Stimulated activated CD4-positive, alpha-beta T cell treated with anti-CD3 and anti-CD28 coated beads, TNF-alpha, amount 100 ng/mL, for 48 hours (primary cell): ENCODE results near the gene SPTLC3.
"Not testable (repeated sequence)": the region's sequence is repeated elsewhere in the genome, so short reads cannot be mapped to it uniquely, and the experiment has no call there.

Experiments used
- DNase-seq, 3 donors: peaks; one replicate each; pipeline ENCODE4 v3.0.0-alpha.2; 2020; ENCODE audit warnings: low read depth in 3 of 3

The SPTLC3 gene

DNA sequence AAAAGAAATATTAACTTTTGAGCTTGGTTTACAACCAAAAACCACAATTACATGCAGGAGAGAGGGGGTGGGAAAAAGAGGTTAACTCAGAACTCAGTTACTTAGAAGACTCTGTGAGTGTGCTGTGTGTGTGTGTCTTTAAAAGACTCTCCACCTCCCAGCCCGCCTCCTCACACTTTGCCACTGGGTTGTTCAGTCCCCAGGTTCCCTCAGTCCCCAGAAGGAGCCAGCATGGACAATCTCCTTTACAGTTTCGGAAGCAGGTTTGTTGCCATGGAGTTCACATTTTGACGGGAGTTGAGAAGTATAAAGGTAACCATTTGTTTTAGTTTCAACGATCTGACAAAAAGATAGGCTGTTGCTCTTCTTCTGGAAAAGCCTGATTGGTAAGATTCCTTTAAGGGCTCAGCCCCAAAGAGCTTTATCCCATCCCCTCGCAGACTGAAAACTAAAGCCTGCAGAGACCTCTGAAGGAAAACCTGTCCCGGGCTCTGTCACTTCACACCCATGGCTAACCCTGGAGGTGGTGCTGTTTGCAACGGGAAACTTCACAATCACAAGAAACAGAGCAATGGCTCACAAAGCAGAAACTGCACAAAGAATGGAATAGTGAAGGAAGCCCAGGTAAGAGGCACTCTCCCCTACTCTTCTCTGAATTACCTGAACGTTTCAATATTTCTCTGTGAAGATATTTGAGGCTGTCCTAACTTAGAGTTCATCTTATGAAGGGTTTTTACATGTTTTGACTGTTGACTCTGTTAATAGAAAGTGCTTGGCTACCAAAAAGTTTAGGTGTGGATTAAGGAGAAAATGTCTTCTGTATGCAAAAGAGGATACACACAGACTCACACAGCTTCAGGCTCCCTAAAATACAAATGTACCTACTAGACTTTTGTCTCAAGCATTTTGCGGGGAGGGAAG lies at the start of gene SPTLC3:
SPTLC3 (plus strand) TSS at position 212 of the 921 bp plus-strand sequence; CDS start at position 508, 296 bp downstream.
- DNase-seq = no peak

GRCh38 chr20:12961725-12962124 lies 47.0 kb upstream of the SPTLC3 start:
- no peak for DNase-seq

GRCh38 chr20:12962895-12963294 lies 45.9 kb upstream of the SPTLC3 start:
- no peak for DNase-seq

DNA sequence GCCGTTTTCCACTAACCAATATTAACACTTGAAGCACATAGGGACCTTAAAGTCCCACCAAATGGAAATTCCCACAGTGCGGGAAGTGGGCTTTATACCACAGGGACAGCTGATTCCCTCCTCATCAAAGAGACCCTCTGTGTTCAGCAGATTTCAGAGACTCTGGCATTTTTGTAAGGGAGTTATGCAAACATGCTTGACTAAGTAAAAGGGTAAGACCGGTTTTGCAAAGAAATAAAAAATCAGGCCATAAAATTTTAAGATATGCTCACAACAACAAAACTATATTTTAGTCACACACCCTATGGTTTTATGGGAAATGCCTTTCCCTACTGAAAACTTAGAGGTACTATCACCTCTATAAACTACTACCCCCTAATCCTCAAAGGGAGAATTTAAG lies 45.4 kb upstream of the SPTLC3 start:
- DNase-seq = no peak

GRCh38 chr20:12965212-12965869 lies 43.4 kb upstream of the SPTLC3 start:
- DNase-seq = no peak

DNA sequence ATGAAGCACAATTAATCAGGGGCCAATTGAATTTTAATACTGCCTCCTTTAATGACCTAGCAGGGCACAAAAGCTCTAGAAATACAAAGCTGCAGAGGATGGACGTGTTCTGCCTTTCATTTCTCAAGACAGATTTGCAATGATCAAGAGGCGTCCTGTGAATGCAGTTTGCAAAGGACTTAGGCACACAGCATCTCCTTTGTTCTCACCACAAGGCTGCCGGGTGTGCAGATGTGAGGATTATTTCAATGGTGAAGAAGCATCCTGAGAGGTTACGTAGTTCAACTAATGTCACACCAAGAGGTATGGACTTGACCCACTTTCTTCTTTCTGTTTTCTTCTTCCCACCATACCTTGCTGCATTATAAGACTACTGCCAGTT lies 42.9 kb upstream of the SPTLC3 start:
- no peak for DNase-seq

- no peak for DNase-seq
Measured at GRCh38 chr20:12966468-12967085, 42.2 kb upstream of the SPTLC3 start.

- DNase-seq = no peak
Measured at GRCh38 chr20:12967932-12968331, 40.8 kb upstream of the SPTLC3 start.

GRCh38 chr20:12968472-12968871 lies 40.3 kb upstream of the SPTLC3 start:
- no peak for DNase-seq

- DNase-seq = no peak
Measured at GRCh38 chr20:12969071-12969669, 39.6 kb upstream of the SPTLC3 start.

DNA sequence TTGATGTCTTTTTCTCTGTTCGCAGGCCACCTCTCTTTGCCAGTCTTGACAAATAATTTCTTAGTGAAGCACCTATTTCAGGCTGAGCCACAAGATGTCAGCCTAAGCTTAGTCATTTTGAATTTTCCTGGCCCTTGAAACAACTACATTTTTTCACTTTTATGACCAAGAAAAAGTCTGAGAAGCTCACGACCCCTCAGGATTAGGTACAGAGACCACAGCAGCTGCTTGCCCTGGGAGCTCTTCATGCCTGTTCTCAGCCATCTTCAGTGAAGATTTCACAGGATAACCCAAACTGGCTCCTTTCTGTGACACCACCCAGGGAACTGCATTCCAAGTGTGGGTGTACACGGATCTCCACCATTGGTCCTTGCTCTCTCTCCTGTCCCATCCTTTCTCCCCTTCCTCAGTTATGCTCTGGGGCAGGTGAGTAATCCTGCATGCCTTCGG lies 38.4 kb upstream of the SPTLC3 start:
- DNase-seq = no peak

DNA sequence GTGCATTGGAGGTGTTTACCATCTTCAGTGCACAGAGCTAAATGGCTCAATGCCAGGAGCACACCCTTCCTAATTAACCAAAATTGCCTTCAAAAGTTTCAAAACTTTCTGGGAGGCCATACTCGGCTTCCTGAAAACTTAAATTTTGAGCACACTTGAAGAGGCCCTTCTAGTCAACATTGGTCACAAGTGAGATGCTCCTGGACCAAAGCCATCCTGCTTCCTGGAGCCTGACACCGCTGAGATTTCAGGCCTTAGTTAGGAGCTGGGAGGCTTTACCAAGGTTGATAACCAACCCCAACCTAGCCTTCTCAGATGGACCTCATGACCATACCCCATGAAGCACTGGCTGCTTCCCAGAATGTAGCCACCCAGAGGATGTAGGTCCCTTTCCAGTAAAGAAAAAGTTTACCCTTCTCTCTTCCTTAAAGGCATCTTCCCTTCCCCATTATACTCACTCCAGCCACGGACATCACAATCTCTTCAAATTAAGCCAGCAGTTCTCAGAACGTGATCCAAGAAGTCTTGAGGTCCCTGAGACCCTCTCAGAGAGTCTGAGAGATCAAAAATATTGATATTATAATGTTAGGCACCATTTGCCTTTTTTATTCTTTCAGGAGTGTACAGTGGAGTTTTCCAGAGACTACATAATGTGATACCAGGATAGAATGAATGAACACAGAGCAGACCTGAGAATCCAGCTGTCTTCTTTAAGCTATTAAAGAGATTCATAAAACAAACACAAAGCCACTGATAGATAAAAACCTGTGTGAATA lies 32.8 kb upstream of the SPTLC3 start:
- no peak for DNase-seq

DNA sequence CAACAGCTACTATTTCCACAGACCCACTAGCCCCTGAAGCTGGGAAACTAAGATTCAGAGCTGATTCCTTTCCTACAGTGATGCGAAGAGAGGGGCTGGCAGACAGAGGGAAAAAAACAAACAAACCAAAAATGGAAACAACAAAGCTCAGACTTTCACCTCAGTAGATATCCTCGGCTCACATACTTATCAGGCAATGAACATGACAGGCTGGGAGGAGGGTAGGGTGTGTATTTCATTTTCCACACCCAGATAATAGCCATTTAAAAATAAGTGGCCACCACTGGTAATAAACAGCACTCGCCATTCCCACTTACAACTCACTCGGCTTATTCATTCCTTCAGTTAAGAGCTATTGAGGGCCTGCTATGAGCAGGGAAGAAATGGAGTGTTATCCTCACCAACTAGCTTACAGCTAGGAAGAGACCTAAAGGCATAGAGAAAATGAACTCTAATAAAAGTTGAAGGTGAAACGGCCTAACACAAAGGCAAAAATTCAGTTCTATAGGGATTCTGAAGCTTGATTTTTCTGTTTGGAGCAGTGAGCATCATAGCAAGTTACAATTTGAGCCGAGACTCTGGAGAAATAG lies 32.0 kb upstream of the SPTLC3 start:
- DNase-seq = no peak

DNA sequence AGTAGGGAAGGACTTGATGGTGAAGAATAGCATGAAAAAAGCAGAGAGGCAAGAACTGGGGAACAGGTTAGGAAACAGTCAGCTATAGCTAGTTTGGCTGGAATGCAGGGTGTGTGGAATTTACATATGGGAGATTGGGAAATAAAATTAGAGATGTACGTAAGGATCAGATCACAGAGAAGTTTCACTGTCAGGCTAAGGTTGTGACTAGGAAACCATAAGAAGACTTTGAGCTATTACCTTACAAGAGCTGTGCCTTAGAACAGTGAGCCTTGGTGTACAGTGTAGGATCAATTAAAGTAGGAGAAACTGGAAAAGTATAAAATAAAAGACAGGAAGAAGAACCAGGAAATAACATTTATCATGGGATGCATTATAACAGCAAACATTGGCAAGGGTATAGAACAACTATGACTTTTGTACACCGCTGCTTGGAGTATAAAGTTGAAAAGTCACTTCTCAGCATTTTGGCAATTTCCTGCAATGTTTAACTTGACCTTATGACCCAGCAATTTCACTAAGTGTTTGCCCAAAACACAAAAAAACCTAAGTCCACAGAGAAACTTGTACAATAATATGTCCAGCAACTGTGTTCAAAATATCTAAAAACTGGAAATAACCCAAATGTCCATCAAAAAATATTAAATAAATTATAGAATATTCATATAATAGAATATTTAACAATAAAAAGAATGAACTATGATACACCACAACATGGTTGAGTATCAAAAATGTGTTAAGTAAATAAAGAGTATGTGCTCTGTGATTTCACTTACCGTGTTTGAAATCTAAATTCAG lies 31.2 kb upstream of the SPTLC3 start:
- no peak for DNase-seq

GRCh38 chr20:12978126-12978394 lies 30.7 kb upstream of the SPTLC3 start:
- no peak for DNase-seq

- no peak for DNase-seq
Measured at GRCh38 chr20:12978613-12979495, 29.9 kb upstream of the SPTLC3 start.

DNA sequence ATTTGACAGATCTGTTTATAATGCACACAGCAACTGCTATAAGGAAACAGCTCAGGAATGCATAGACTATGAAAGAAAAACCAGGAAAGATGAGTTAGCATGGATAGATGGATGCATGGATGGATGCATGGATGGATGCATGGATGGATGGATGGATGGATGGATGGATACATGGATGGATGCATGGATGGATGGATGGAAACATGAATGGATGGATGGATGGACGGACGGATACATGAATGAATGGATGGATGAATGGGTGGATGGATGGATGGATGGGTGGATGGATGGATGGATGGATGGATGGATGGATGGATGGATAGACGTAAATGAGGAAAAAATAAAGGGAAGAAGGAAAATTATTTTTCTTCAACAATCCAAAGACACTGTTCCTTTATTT lies 29.1 kb upstream of the SPTLC3 start:
- not testable (repeated sequence) for DNase-seq

GRCh38 chr20:12982098-12982497 lies 26.7 kb upstream of the SPTLC3 start:
- no peak for DNase-seq

GRCh38 chr20:12984069-12984765 lies 24.6 kb upstream of the SPTLC3 start:
- DNase-seq = no peak
